ENCODE measurements around the gene SAMD14.

The SAMD14 gene

GRCh38 chr17:50088952-50089825, 40.8 kb downstream of the SAMD14 start:
- peaks cover 14 to 28% of the 10 kb centered on the region in 2 donors for H3K27me3 Mint-ChIP-seq
- H3K27ac Mint-ChIP-seq = no peak overlapping the region
- DNase-seq (no peak), ATAC-seq (replicated peaks) (no peak)
- H3K9me3 Mint-ChIP-seq = no peaks in the 10 kb centered on the region
- H3K36me3 Mint-ChIP-seq = peaks cover 0 to 2% of the 10 kb centered on the region in 2 donors
- H3K4me1 Mint-ChIP-seq = peaks cover 0 to under 1% of the 10 kb centered on the region in 2 donors
- no peak overlapping the region for H3K4me3 Mint-ChIP-seq

- no peak overlapping the region for H3K27ac Mint-ChIP-seq
- ATAC-seq (replicated peaks) = no peak
- peaks cover 14 to 28% of the 10 kb centered on the region in 2 donors for H3K27me3 Mint-ChIP-seq
- H3K4me3 Mint-ChIP-seq = no peak overlapping the region
- no peaks in the 10 kb centered on the region for H3K9me3 Mint-ChIP-seq
- no peaks in the 10 kb centered on the region for H3K4me1 Mint-ChIP-seq
- peaks cover 0 to 2% of the 10 kb centered on the region in 2 donors for H3K36me3 Mint-ChIP-seq
- DNase-seq = no peak
Observed at GRCh38 chr17:50087912-50088405, 42.0 kb downstream of the SAMD14 start.

- Mint-ChIP-seq H3K4me1 (no peaks in the 10 kb centered on the region), H3K4me3 (no peak overlapping the region)
- DNase-seq = peak; percentile 65
Observed at GRCh38 chr17:50087246-50087911, 42.6 kb downstream of the SAMD14 start.

GRCh38 chr17:50081757-50082156, 48.2 kb downstream of the SAMD14 start:
- Mint-ChIP-seq H3K36me3 (no peaks in the 10 kb centered on the region), H3K9me3 (no peaks in the 10 kb centered on the region), H3K4me3 (no peak overlapping the region), H3K4me1 (peaks cover 0 to 3% of the 10 kb centered on the region in 2 donors), H3K27ac (no peak overlapping the region), H3K27me3 (peaks cover 8 to 37% of the 10 kb centered on the region in 2 donors)
- no peak for ATAC-seq (replicated peaks)
- no peak for DNase-seq

More at GRCh38 chr17:50087246-50087911, 42.6 kb downstream of the SAMD14 start:
- Mint-ChIP-seq H3K27me3 (peaks cover 14 to 28% of the 10 kb centered on the region in 2 donors), H3K36me3 (peaks cover 0 to 2% of the 10 kb centered on the region in 2 donors), H3K9me3 (no peaks in the 10 kb centered on the region), H3K27ac (no peak overlapping the region)
- ATAC-seq (replicated peaks) = peak; percentile 94 to 97

GRCh38 chr17:50080827-50081226, 49.1 kb downstream of the SAMD14 start:
- no peaks in the 10 kb centered on the region for H3K9me3 Mint-ChIP-seq
- H3K4me1 Mint-ChIP-seq = peaks cover 0 to 3% of the 10 kb centered on the region in 2 donors
- no peak overlapping the region for H3K4me3 Mint-ChIP-seq
- no peak overlapping the region for H3K27ac Mint-ChIP-seq
- DNase-seq = no peak
- ATAC-seq (replicated peaks) = no peak
- no peaks in the 10 kb centered on the region for H3K36me3 Mint-ChIP-seq
- peaks cover 11 to 40% of the 10 kb centered on the region in 2 donors for H3K27me3 Mint-ChIP-seq

- H3K4me1 Mint-ChIP-seq = peaks cover 0 to 3% of the 10 kb centered on the region in 2 donors
- no peak overlapping the region for H3K4me3 Mint-ChIP-seq
- H3K27ac Mint-ChIP-seq = no peak overlapping the region
- H3K36me3 Mint-ChIP-seq = no peaks in the 10 kb centered on the region
- no peak for DNase-seq
- peaks cover 15 to 47% of the 10 kb centered on the region in 2 donors for H3K27me3 Mint-ChIP-seq
- no peak for ATAC-seq (replicated peaks)
- no peaks in the 10 kb centered on the region for H3K9me3 Mint-ChIP-seq
Observed at GRCh38 chr17:50080096-50080480, 49.9 kb downstream of the SAMD14 start.

GRCh38 chr17:50079334-50080095, 50.4 kb downstream of the SAMD14 start:
- DNase-seq = no peak
- Mint-ChIP-seq H3K4me3 (no peak overlapping the region), H3K36me3 (no peaks in the 10 kb centered on the region), H3K9me3 (no peaks in the 10 kb centered on the region), H3K27ac (no peak overlapping the region), H3K4me1 (peaks cover 0 to 3% of the 10 kb centered on the region in 2 donors), H3K27me3 (peaks cover 15 to 53% of the 10 kb centered on the region in 2 donors)
- no peak for ATAC-seq (replicated peaks)

- H3K27me3 Mint-ChIP-seq = peaks cover 15 to 59% of the 10 kb centered on the region in 2 donors
- peaks cover 0 to 3% of the 10 kb centered on the region in 2 donors for H3K4me1 Mint-ChIP-seq
- ATAC-seq (replicated peaks) = no peak
- H3K4me3 Mint-ChIP-seq = no peak overlapping the region
- DNase-seq = no peak
- H3K36me3 Mint-ChIP-seq = no peaks in the 10 kb centered on the region
- H3K27ac Mint-ChIP-seq = no peak overlapping the region
- H3K9me3 Mint-ChIP-seq = no peaks in the 10 kb centered on the region
Observed at GRCh38 chr17:50078430-50078829, 51.5 kb downstream of the SAMD14 start.

- Mint-ChIP-seq H3K4me3 (no peak overlapping the region), H3K36me3 (peaks cover 1 to 4% of the 10 kb centered on the region in 2 donors), H3K9me3 (peaks cover 0 to 3% of the 10 kb centered on the region in 2 donors), H3K4me1 (peaks cover 0 to 3% of the 10 kb centered on the region in 2 donors), H3K27ac (no peak overlapping the region), H3K27me3 (peaks cover 15 to 57% of the 10 kb centered on the region in 2 donors)
- ATAC-seq (replicated peaks) = no peak
- DNase-seq = no peak
Observed at GRCh38 chr17:50076591-50077235, 53.2 kb downstream of the SAMD14 start.

GRCh38 chr17:50076221-50076590, 53.8 kb downstream of the SAMD14 start:
- Mint-ChIP-seq H3K27ac (no peak overlapping the region), H3K9me3 (peaks cover 2 to 8% of the 10 kb centered on the region in 2 donors), H3K4me1 (peaks cover 0 to 3% of the 10 kb centered on the region in 2 donors), H3K27me3 (peaks cover 17 to 55% of the 10 kb centered on the region in 2 donors), H3K36me3 (peaks cover 6 to 9% of the 10 kb centered on the region in 2 donors), H3K4me3 (no peak overlapping the region)
- no peak for DNase-seq
- no peak for ATAC-seq (replicated peaks)

- ATAC-seq (replicated peaks) = no peak
- Mint-ChIP-seq H3K36me3 (peaks cover 9 to 14% of the 10 kb centered on the region in 2 donors), H3K4me1 (peaks cover 0 to under 1% of the 10 kb centered on the region in 2 donors), H3K27me3 (peaks cover 19 to 60% of the 10 kb centered on the region in 2 donors), H3K9me3 (peaks cover 6 to 11% of the 10 kb centered on the region in 2 donors), H3K27ac (no peak overlapping the region), H3K4me3 (no peak overlapping the region)
- DNase-seq = no peak
Observed at GRCh38 chr17:50075446-50076032, 54.4 kb downstream of the SAMD14 start.

GRCh38 chr17:50074227-50074626, 55.7 kb downstream of the SAMD14 start:
- Mint-ChIP-seq H3K4me3 (no peak overlapping the region), H3K27me3 (peaks cover 17 to 56% of the 10 kb centered on the region in 2 donors), H3K36me3 (peaks cover 9 to 14% of the 10 kb centered on the region in 2 donors), H3K9me3 (peaks cover 6 to 11% of the 10 kb centered on the region in 2 donors), H3K4me1 (no peaks in the 10 kb centered on the region), H3K27ac (no peak overlapping the region)
- ATAC-seq (replicated peaks) (no peak), DNase-seq (no peak)

- no peak for DNase-seq
- peaks cover 15 to 49% of the 10 kb centered on the region in 2 donors for H3K27me3 Mint-ChIP-seq
- H3K4me1 Mint-ChIP-seq = no peaks in the 10 kb centered on the region
- ATAC-seq (replicated peaks) = no peak
- H3K9me3 Mint-ChIP-seq = peaks cover 6 to 11% of the 10 kb centered on the region in 2 donors
- peaks cover 9 to 14% of the 10 kb centered on the region in 2 donors for H3K36me3 Mint-ChIP-seq
- no peak overlapping the region for H3K4me3 Mint-ChIP-seq
- H3K27ac Mint-ChIP-seq = no peak overlapping the region
Observed at GRCh38 chr17:50072925-50073324, 57.0 kb downstream of the SAMD14 start.

All from stimulated activated naive B cell treated with anti-CD40 and anti-IgM and Interleukin-4, amounts not matched to agents 10 μg/mL and 1 μg/mL and 100 μg/mL, for 72 hours (primary cell).